ENCODE results near the gene ZNF433.

The ZNF433 gene

GRCh38 chr19:11982526-11982925 lies 53.0 kb downstream of the ZNF433 start:
- TF ChIP-seq, protein P1, sequence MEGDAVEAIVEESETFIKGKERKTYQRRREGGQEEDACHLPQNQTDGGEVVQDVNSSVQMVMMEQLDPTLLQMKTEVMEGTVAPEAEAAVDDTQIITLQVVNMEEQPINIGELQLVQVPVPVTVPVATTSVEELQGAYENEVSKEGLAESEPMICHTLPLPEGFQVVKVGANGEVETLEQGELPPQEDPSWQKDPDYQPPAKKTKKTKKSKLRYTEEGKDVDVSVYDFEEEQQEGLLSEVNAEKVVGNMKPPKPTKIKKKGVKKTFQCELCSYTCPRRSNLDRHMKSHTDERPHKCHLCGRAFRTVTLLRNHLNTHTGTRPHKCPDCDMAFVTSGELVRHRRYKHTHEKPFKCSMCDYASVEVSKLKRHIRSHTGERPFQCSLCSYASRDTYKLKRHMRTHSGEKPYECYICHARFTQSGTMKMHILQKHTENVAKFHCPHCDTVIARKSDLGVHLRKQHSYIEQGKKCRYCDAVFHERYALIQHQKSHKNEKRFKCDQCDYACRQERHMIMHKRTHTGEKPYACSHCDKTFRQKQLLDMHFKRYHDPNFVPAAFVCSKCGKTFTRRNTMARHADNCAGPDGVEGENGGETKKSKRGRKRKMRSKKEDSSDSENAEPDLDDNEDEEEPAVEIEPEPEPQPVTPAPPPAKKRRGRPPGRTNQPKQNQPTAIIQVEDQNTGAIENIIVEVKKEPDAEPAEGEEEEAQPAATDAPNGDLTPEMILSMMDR (IDR thresholded peaks at IDR 0.05; ENCODE audit: insufficient read depth, low read length, missing control alignments), result no peak
- no peak for DNase-seq (ENCODE audit: low read depth, low spot score)
- CTCF ChIA-PET, result interaction anchor here (1.0 to 1.6 kb wide), 2 partner anchors 18 to 99 kb away, joined by 4 to 5 read pairs; partner anchors contain the start of gene ZNF763
- POLR2A ChIA-PET, result no interaction called here
- no peak overlapping the region for H3K4me3 ChIP-seq (ENCODE audit: low read depth, low read length)

DNA sequence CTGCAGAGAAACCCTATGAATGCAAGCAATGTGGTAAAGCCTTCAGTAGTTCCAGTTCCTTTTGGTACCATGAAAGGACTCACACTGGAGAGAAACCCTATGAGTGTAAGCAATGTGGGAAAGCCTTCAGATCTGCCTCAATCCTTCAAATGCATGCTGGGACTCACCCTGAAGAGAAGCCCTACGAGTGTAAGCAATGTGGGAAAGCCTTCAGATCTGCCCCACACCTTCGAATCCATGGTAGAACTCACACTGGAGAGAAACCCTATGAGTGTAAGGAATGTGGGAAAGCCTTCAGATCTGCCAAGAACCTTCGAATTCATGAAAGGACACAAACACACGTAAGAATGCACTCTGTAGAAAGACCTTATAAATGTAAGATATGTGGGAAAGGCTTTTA lies 56.0 kb downstream of the ZNF433 start:
- TF ChIP-seq, protein P1 (IDR thresholded peaks at IDR 0.05; ENCODE audit: insufficient read depth, low read length, missing control alignments), result no peak
- ChIA-PET CTCF (no interaction called here), POLR2A (no interaction called here)
- no peak overlapping the region for H3K4me3 ChIP-seq (ENCODE audit: low read depth, low read length)
- no peak for DNase-seq (ENCODE audit: low read depth, low spot score)

DNA sequence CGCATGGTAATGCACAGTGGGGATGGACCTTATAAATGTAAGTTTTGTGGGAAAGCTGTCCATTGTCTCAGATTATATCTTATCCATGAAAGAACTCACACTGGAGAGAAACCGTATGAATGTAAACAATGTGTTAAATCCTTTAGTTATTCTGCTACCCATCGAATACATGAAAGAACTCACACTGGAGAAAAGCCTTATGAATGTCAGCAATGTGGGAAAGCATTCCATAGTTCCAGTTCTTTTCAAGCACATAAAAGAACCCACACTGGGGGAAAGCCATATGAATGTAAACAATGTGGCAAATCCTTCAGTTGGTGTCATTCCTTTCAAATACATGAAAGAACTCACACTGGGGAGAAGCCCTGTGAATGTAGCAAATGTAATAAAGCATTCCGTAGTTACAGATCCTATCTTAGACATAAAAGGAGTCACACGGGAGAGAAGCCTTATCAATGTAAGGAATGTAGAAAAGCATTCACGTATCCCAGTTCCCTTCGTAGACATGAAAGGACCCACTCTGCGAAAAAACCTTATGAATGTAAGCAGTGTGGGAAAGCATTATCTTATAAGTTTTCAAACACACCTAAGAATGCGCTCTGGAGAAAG lies 56.9 kb downstream of the ZNF433 start:
- DNase-seq (ENCODE audit: low read depth, low spot score), result no peak
- no peak overlapping the region for H3K4me3 ChIP-seq (ENCODE audit: low read depth, low read length)
- TF ChIP-seq, protein P1 (IDR thresholded peaks at IDR 0.05; ENCODE audit: insufficient read depth, low read length, missing control alignments), result no peak
- CTCF ChIA-PET, result no interaction called here
- POLR2A ChIA-PET, result no interaction called here

DNA sequence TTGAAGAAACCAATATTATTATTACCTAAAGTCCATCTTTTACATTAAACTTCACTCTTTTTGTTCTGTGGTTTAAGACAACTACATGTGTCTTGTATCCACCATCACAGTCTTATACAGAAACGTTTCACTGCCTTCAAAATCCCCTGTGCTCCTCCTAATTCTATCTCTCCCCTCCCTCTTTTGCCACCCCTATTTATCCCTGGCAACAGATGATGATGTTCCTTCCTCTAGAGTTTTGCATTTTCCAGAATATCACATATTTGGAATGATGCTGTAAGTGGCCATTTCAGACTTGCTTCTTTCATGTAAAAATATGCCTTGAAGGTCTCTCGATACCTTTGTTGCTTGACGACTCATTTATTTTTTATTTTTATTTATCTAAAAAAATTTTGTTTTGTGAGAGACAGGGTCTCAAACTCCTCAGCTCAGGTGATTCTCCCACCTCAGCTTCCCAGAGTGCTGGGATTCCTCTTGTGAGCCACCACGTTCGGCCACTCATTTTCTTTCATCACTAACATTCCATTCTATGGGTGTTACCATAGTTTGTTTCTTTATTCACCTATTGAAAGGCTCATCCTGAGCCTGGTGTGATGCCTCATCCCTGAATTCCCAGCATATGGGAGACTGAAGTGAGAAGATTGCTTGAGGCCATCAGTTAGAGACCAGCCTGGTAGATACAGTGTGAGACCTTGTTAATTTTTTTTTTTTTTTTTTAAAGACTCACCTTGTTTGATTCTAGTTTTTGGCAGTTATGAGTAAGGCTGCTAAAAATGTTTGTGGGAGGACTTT lies 62.3 kb downstream of the ZNF433 start:
- TF ChIP-seq, protein P1 (IDR thresholded peaks at IDR 0.05; ENCODE audit: insufficient read depth, low read length, missing control alignments), result no peak
- no peak for DNase-seq (ENCODE audit: low read depth, low spot score)
- ChIA-PET CTCF (no interaction called here), POLR2A (no interaction called here)
- H3K4me3 ChIP-seq (ENCODE audit: low read depth, low read length), result no peak overlapping the region

DNA sequence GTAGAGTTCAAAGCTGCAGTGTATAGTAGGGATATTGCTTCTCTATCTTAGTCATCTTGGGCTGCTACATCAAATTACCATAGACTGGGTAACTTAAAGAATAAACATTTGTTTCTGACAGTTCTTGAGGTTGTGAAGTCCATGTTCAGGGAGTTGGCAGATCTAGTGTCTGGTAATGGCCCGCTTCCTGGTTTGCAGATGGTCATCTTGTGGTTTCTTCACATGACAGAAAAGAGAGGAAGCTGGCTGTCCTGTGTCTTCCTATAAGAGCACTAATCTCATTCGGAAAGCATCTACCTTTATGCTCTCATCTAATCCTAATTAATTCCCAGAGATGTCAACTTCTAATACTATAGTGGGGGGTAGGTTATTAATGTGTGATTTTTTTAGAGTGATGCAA lies 64.4 kb downstream of the ZNF433 start:
- TF ChIP-seq, protein P1 (IDR thresholded peaks at IDR 0.05; ENCODE audit: insufficient read depth, low read length, missing control alignments), result no peak
- POLR2A ChIA-PET, result no interaction called here

GRCh38 chr19:11970174-11970573 lies 65.3 kb downstream of the ZNF433 start:
- H3K4me3 ChIP-seq (ENCODE audit: low read depth, low read length), result no peak overlapping the region
- TF ChIP-seq, protein P1 (IDR thresholded peaks at IDR 0.05; ENCODE audit: insufficient read depth, low read length, missing control alignments), result no peak
- DNase-seq (ENCODE audit: low read depth, low spot score), result no peak
- ChIA-PET CTCF (interaction anchor here (1.2 to 1.7 kb wide), 2 partner anchors 19 to 172 kb away, joined by 3 to 4 read pairs; no protein-coding TSS in a partner anchor), POLR2A (no interaction called here)

More for the DNA sequence above, 64.4 kb downstream of the ZNF433 start:
- CTCF ChIA-PET, result interaction anchor here (0.8 kb wide), 1 partner anchor 13 kb away, joined by 3 read pairs; no protein-coding TSS in a partner anchor
- H3K4me3 ChIP-seq (ENCODE audit: low read depth, low read length), result no peak overlapping the region
- DNase-seq (ENCODE audit: low read depth, low spot score), result no peak
